Mammary epithelial cell (primary cell): Measurements from ENCODE around the gene UNC5C.

Experiments
- CTCF ChIP-seq, 2 donors: IDR thresholded peaks in 1 of 2; conservative IDR thresholded peaks in 1 of 2; 2 replicates each; pipeline ENCODE4 v1.5.1; 2011 to 2012; ENCODE audit warnings: inconsistent platforms in 2 of 2, low read length in 2 of 2, mild to moderate bottlenecking in 2 of 2, control low read depth in 1 of 2, low read depth in 1 of 2; ENCODE audit not compliant: insufficient read depth in 1 of 2; ENCODE audit errors: extremely low read depth in 1 of 2
- EZH2 ChIP-seq: IDR thresholded peaks from 2 replicates; pipeline ENCODE4 v1.6.1; 2012; ENCODE audit warnings: low read length, inconsistent platforms, borderline replicate concordance

- TF ChIP-seq EZH2 (no peak), CTCF (conservative IDR thresholded peaks at IDR 0.05 in 1 of 2, IDR thresholded peaks at IDR 0.05 in 1 of 2; ENCODE audit: extremely low read depth in 1 of 2, insufficient read depth in 1 of 2, low read depth in 1 of 2, low read length in 2 of 2) (no peak)
Observed at GRCh38 chr4:95549246-95550114, 707 bp upstream of the UNC5C start.
